Left lung (tissue), 10 donors: ENCODE measurements around the gene CEBPB. TPM values are rescaled to one million over a fixed set of nuclear protein-coding genes. Genes with fewer than 3 reads are reported as not detected.

Experiments used
- ATAC-seq: fragments of 200-7000 bp; cut with Tn5 transposase; one replicate; pipeline ENCODE4 v1.9.1; 2020; ENCODE audit warnings: moderate library complexity
- DNase-seq, 4 donors: peaks; one replicate each; pipeline ENCODE4 v3.0.0-alpha.2; 2013 to 2020
- H3K27ac ChIP-seq, 2 donors: fragments of 200-600 bp; sonication (generic) in 1 of 2; one replicate each; pipeline versions ENCODE4 v1.5.0 to v1.8.0; 2020 to 2021
- H3K27me3 ChIP-seq, 2 donors: fragments of 200-600 bp; sonication (generic) in 1 of 2; one replicate each; pipeline versions ENCODE4 v1.5.0 to v1.8.0; 2020 to 2021
- H3K36me3 ChIP-seq, 2 donors: fragments of 200-600 bp; sonication (generic) in 1 of 2; one replicate each; pipeline versions ENCODE4 v1.5.0 to v1.8.0; 2020 to 2021
- H3K4me1 ChIP-seq, 2 donors: fragments of 200-600 bp; one replicate each; pipeline ENCODE4 v1.8.0; 2021
- H3K4me3 ChIP-seq, 2 donors: fragments of 200-600 bp; sonication (generic) in 1 of 2; one replicate each; pipeline versions ENCODE4 v1.5.0 to v1.8.0; 2020 to 2021; ENCODE audit warnings: mild to moderate bottlenecking in 1 of 2
- H3K9me3 ChIP-seq, 2 donors: fragments of 200-600 bp; sonication (generic) in 1 of 2; one replicate each; pipeline versions ENCODE4 v1.5.0 to v1.8.0; 2020 to 2021
- CTCF ChIP-seq, 2 donors: fragments of 200-600 bp; sonication (generic) in 1 of 2; IDR thresholded peaks; one replicate each; pipeline versions ENCODE4 v1.5.0 to v1.8.0; 2021; ENCODE audit warnings: antibody characterized with exemption in 2 of 2
- intact Hi-C, 2 donors: fragments of 100-400 bp; cut with DNase I; formaldehyde crosslinking; loops; one replicate each; pipeline versions ENCODE4 v1.11.2 to v1.14.2; 2022
- polyA plus RNA-seq, 6 donors: library from polyadenylated mRNA; unstranded; fragments of 120-200 nt; gene quantifications; one replicate each; pipeline ENCODE4 v1.2.1, GENCODE V29; 2013; ENCODE audit not compliant: insufficient read length in 6 of 6
- total RNA-seq, 2 donors: library from RNA; stranded (reverse); fragmentation: NEBNext Ultra II Directional; extraction: Animal tissue kit (Norgen Biotek cat#: 25700); gene quantifications; one replicate each; pipeline ENCODE4 v1.2.1, GENCODE V29; 2021
- donor health status: DM: no; HTN: yes; CAD: no.
- donor health status: DM: no; HTN: no; CAD: no.

CEBPB gene
- total and polyA plus RNA-seq, 8 donors, result 23.0 to 266 (median 45.5) TPM

- Histone ChIP-seq H3K27ac (peak overlapping the region; percentile 99), H3K27me3 (no peaks in the 10 kb centered on the region), H3K4me3 (peak overlapping the region; percentile 72 to 75), H3K36me3 (peaks cover 0 to 33% of the 10 kb centered on the region in 2 donors), H3K9me3 (no peaks in the 10 kb centered on the region), H3K4me1 (peaks cover 11 to 62% of the 10 kb centered on the region in 2 donors)
- intact Hi-C loops, result no loop called here
- TF ChIP-seq CTCF (IDR thresholded peaks at IDR 0.05), result no peak
- ATAC-seq, result no peak
- no peak for DNase-seq
These were observed 3.3 kb downstream of the CEBPB start for GRCh38 chr20:50193836-50194421.

- Histone ChIP-seq H3K36me3 (peaks cover 0 to 33% of the 10 kb centered on the region in 2 donors), H3K27ac (peak overlapping the region; percentile 99), H3K9me3 (no peaks in the 10 kb centered on the region), H3K4me3 (peak overlapping the region in 1 of 2 donors; percentile 72), H3K27me3 (no peaks in the 10 kb centered on the region), H3K4me1 (peaks cover 11 to 57% of the 10 kb centered on the region in 2 donors)
- no peak for TF ChIP-seq CTCF (IDR thresholded peaks at IDR 0.05)
- DNase-seq (no peak), ATAC-seq (no peak)
- intact Hi-C loops, result no loop called here
These were observed 3.8 kb downstream of the CEBPB start for GRCh38 chr20:50194422-50194830.

- Histone ChIP-seq H3K4me1 (peaks cover 11 to 52% of the 10 kb centered on the region in 2 donors), H3K27ac (peak overlapping the region; percentile 99), H3K36me3 (peaks cover 0 to 37% of the 10 kb centered on the region in 2 donors), H3K27me3 (no peaks in the 10 kb centered on the region), H3K9me3 (no peaks in the 10 kb centered on the region), H3K4me3 (peak overlapping the region in 1 of 2 donors; percentile 72)
- ATAC-seq (no peak), DNase-seq (no peak)
- TF ChIP-seq CTCF (IDR thresholded peaks at IDR 0.05), result no peak
- intact Hi-C loops, result no loop called here
These were observed 4.3 kb downstream of the CEBPB start for GRCh38 chr20:50194831-50195523.

GRCh38 chr20:50195524-50196120, 5.0 kb downstream of the CEBPB start:
- no peak for TF ChIP-seq CTCF (IDR thresholded peaks at IDR 0.05)
- Histone ChIP-seq H3K4me3 (peak overlapping the region in 1 of 2 donors; percentile 72), H3K27ac (peak overlapping the region; percentile 99), H3K9me3 (no peaks in the 10 kb centered on the region), H3K4me1 (peaks cover 11 to 49% of the 10 kb centered on the region in 2 donors), H3K27me3 (no peaks in the 10 kb centered on the region), H3K36me3 (peaks cover 0 to 42% of the 10 kb centered on the region in 2 donors)
- intact Hi-C loops, result no loop called here
- no peak for ATAC-seq
- no peak for DNase-seq

GRCh38 chr20:50196248-50196647, 5.6 kb downstream of the CEBPB start:
- H3K36me3 ChIP-seq, result peaks cover 0 to 42% of the 10 kb centered on the region in 2 donors
- H3K4me1 ChIP-seq, result peaks cover 11 to 49% of the 10 kb centered on the region in 2 donors
- intact Hi-C loops, result no loop called here
- no peaks in the 10 kb centered on the region for H3K9me3 ChIP-seq
- ATAC-seq (no peak), DNase-seq (no peak)
- H3K27ac ChIP-seq, result peak overlapping the region in 1 of 2 donors; percentile 99
- H3K27me3 ChIP-seq, result no peaks in the 10 kb centered on the region
- no peak for TF ChIP-seq CTCF (IDR thresholded peaks at IDR 0.05)
- H3K4me3 ChIP-seq, result no peak overlapping the region
